SK-N-SH (cell line): Measurements from ENCODE around the gene NUSAP1. TPM values are rescaled to one million over a fixed set of nuclear protein-coding genes. Genes with fewer than 3 reads are reported as not detected.

Experiments
- CTCF ChIA-PET: fragments of 300-600, 350-600 bp; formaldehyde crosslinking; extraction: SDS; loops from one replicate; lab custom pipeline; 2021; lab: Yijun Ruan, JAX
- POLR2A ChIA-PET: fragments of 350-600 bp; sonication (Branson Sonifier 250); formaldehyde crosslinking; extraction: SDS; loops from one replicate; lab custom pipeline; 2020; ENCODE audit warnings: antibody characterized with exemption, inconsistent platforms; lab: Yijun Ruan, JAX
- DNase-seq: peaks from one replicate; pipeline ENCODE4 v3.0.0; 2012
- H2AFZ ChIP-seq: fragments of 200-600 bp; sonication (generic); 2 replicates; pipeline ENCODE4 v1.8.1; 2016; ENCODE audit warnings: antibody characterized with exemption, mild to moderate bottlenecking, low read depth
- H3F3A ChIP-seq: fragments of 200-600 bp; sonication (generic); replicated peaks from 2 replicates; pipeline ENCODE3; 2016; ENCODE audit warnings: antibody characterized with exemption, mild to moderate bottlenecking; ENCODE audit not compliant: insufficient read depth
- H3K27ac ChIP-seq, 2 experiments: fragments of 200-500 bp in 1 of 2; fragments of 200-600 bp in 1 of 2; sonication (Bioruptor generic) in 1 of 2; sonication (generic), shearing (Covaris generic) in 1 of 2; 2 replicates each; pipeline versions ENCODE4 v1.5.1 to v1.6.1; 2014 to 2016; ENCODE audit warnings: low read depth in 2 of 2, inconsistent platforms in 1 of 2, low read length in 1 of 2, mild to moderate bottlenecking in 1 of 2, mixed read lengths in 1 of 2
- H3K27me3 ChIP-seq: fragments of 200-600 bp; sonication (generic), shearing (Covaris generic); 2 replicates; pipeline ENCODE4 v1.6.1; 2016; ENCODE audit warnings: mixed run types; ENCODE audit not compliant: insufficient read depth
- H3K36me3 ChIP-seq, 2 experiments: fragments of 200-500 bp in 1 of 2; fragments of 200-600 bp in 1 of 2; sonication (Bioruptor generic) in 1 of 2; sonication (generic) in 1 of 2; replicated peaks in 1 of 2; 2 replicates each; pipeline versions ENCODE3 to v1.5.1; 2014 to 2016; ENCODE audit warnings: low read length in 1 of 2, mild to moderate bottlenecking in 1 of 2; ENCODE audit not compliant: insufficient read depth in 2 of 2, control insufficient read depth in 1 of 2
- H3K4me1 ChIP-seq, 2 experiments: fragments of 200-500 bp in 1 of 2; fragments of 200-600 bp in 1 of 2; sonication (Bioruptor generic) in 1 of 2; sonication (generic), shearing (Covaris generic) in 1 of 2; 2 replicates each; pipeline versions ENCODE4 v1.5.1 to v1.6.1; 2014 to 2016; ENCODE audit warnings: low read depth in 1 of 2, low read length in 1 of 2, mixed run types in 1 of 2; ENCODE audit not compliant: insufficient read depth in 2 of 2, control insufficient read depth in 1 of 2
- H3K4me2 ChIP-seq: fragments of 200-600 bp; sonication (generic), shearing (Covaris generic); 2 replicates; pipeline ENCODE4 v1.6.1; 2017; ENCODE audit warnings: mixed run types
- H3K4me3 ChIP-seq, 2 experiments: fragments of 200-500 bp in 1 of 2; fragments of 200-600 bp in 1 of 2; sonication (Bioruptor generic) in 1 of 2; sonication (generic), shearing (Covaris generic) in 1 of 2; 2 replicates each; pipeline versions ENCODE4 v1.5.1 to v1.8.1; 2014 to 2016; ENCODE audit warnings: low read depth in 2 of 2, inconsistent platforms in 1 of 2, low read length in 1 of 2, mild to moderate bottlenecking in 1 of 2, mixed read lengths in 1 of 2, moderate library complexity in 1 of 2
- H3K79me2 ChIP-seq: fragments of 200-600 bp; sonication (generic); 2 replicates; pipeline ENCODE4 v1.8.1; 2017; ENCODE audit warnings: mild to moderate bottlenecking; ENCODE audit not compliant: insufficient read depth
- H3K9ac ChIP-seq: fragments of 200-600 bp; sonication (generic); 2 replicates; pipeline ENCODE4 v1.6.1; 2017; ENCODE audit warnings: mixed run types
- H3K9me2 ChIP-seq: fragments of 200-600 bp; sonication (generic); 2 replicates; pipeline ENCODE4 v1.6.1; 2017; ENCODE audit warnings: mixed run types
- H3K9me3 ChIP-seq: fragments of 200-600 bp; sonication (generic); 2 replicates; pipeline ENCODE4 v1.6.1; 2017; ENCODE audit warnings: mixed run types, mild to moderate bottlenecking, moderate library complexity
- H4K20me1 ChIP-seq: fragments of 200-600 bp; sonication (generic); 2 replicates; pipeline ENCODE4 v1.6.1; 2017; ENCODE audit warnings: mild to moderate bottlenecking, mixed run types; ENCODE audit not compliant: insufficient read depth
- CHD2 ChIP-seq: fragments of 150-350 bp; IDR thresholded peaks from 2 replicates; pipeline ENCODE4 v1.6.1; 2018; ENCODE audit warnings: low read length; ENCODE audit not compliant: partially characterized antibody
- ELF1 ChIP-seq: IDR thresholded peaks from 2 replicates; pipeline ENCODE4 v1.4.0; 2012
- EP300 ChIP-seq, 2 experiments: IDR thresholded peaks; 2 replicates each; pipeline versions ENCODE4 v1.4.0 to v1.6.1; 2012; ENCODE audit warnings: borderline replicate concordance in 1 of 2, low read depth in 1 of 2, low read length in 1 of 2
- FOSL2 ChIP-seq: IDR thresholded peaks from 2 replicates; pipeline ENCODE4 v1.4.0; 2012; ENCODE audit warnings: low read depth, mild to moderate bottlenecking, moderate library complexity, borderline replicate concordance
- FOXJ3 ChIP-seq: sonication (generic); formaldehyde crosslinking; IDR thresholded peaks from 2 replicates; pipeline ENCODE4 v1.5.1; 2020; ENCODE audit warnings: mild to moderate bottlenecking, missing genetic modification reagents
- FOXM1 ChIP-seq: IDR thresholded peaks from 2 replicates; pipeline ENCODE4 v1.4.0; 2012; ENCODE audit warnings: low read depth, mild to moderate bottlenecking
- GABPA ChIP-seq: IDR thresholded peaks from 2 replicates; pipeline ENCODE4 v1.4.0; 2012; ENCODE audit warnings: low read depth, mild to moderate bottlenecking
- JUND ChIP-seq: IDR thresholded peaks from 2 replicates; pipeline ENCODE4 v1.4.0; 2012
- MAX ChIP-seq: IDR thresholded peaks from 2 replicates; pipeline ENCODE4 v1.4.0; 2012; ENCODE audit warnings: low read depth
- MXI1 ChIP-seq: IDR thresholded peaks from 2 replicates; pipeline ENCODE4 v1.6.1; 2012; ENCODE audit warnings: mild to moderate bottlenecking, low read depth, low read length, improper control_type of control experiment
- POLR2AphosphoS5 ChIP-seq: IDR thresholded peaks from 2 replicates; pipeline ENCODE4 v1.6.1; 2012; ENCODE audit warnings: low read depth, low read length
- RAD21 ChIP-seq: IDR thresholded peaks from 2 replicates; pipeline ENCODE4 v1.6.1; 2012; ENCODE audit warnings: mild to moderate bottlenecking, low read length
- RFX5 ChIP-seq: IDR thresholded peaks from 2 replicates; pipeline ENCODE4 v1.6.1; 2012; ENCODE audit warnings: mild to moderate bottlenecking, improper control_type of control experiment, low read length
- RXRA ChIP-seq: IDR thresholded peaks from 2 replicates; pipeline ENCODE4 v1.4.0; 2012; ENCODE audit warnings: low read depth, mild to moderate bottlenecking, borderline replicate concordance
- SMC3 ChIP-seq: IDR thresholded peaks from 2 replicates; pipeline ENCODE4 v1.6.1; 2012; ENCODE audit warnings: low read depth, low read length, improper control_type of control experiment
- TCF12 ChIP-seq: IDR thresholded peaks from 2 replicates; pipeline ENCODE4 v1.4.0; 2012
- USF1 ChIP-seq: IDR thresholded peaks from 2 replicates; pipeline ENCODE4 v1.4.0; 2012; ENCODE audit warnings: low read depth, borderline replicate concordance
- ZBTB33 ChIP-seq: IDR thresholded peaks from 2 replicates; pipeline ENCODE4 v1.4.0; 2012; ENCODE audit warnings: low read depth, borderline replicate concordance
- WGBS: methylation state at CpG from one replicate; pipeline ENCODE4 v1.1.6; 2017; ENCODE audit warnings: low lambda C conversion rate; 5-methylcytosine and 5-hydroxymethylcytosine counted together
- polyA plus RNA-seq, 3 experiments: library from polyadenylated mRNA; depleted of rRNA; stranded (reverse); fragments of >200 nt; gene quantifications; 2 replicates each; pipeline ENCODE4 v1.2.3, GENCODE V29; 2012

NUSAP1 gene
- polyA plus RNA-seq, 1 of the 3 experiments (the other 2 are of a cell fraction) = 41.1 TPM

- ChIA-PET CTCF (interaction anchor here (0.9 to 1.3 kb wide), 2 partner anchors 54 to 355 kb away, joined by 3 to 4 read pairs; partner anchors contain the start of gene CHP1), POLR2A (no interaction called here)
- Histone ChIP-seq H3K4me2 (peak overlapping the region; percentile 70), H3K9ac (peak overlapping the region; percentile 85), H2AFZ (no peak overlapping the region), H3K4me3 (peak overlapping the region; percentile 75 to 88; a peak in 3 of 4 replicates), H3K79me2 (peaks cover 51% of the 10 kb centered on the region), H3K27me3 (no peaks in the 10 kb centered on the region), H3F3A (peaks cover 21% of the 10 kb centered on the region), H4K20me1 (no peaks in the 10 kb centered on the region), H3K4me1 (peaks cover 6 to 7% of the 10 kb centered on the region in 2 experiments; a peak in 3 of 4 replicates), H3K9me2 (no peaks in the 10 kb centered on the region), H3K36me3 (peaks cover 30 to 43% of the 10 kb centered on the region in 2 experiments), H3K9me3 (no peaks in the 10 kb centered on the region), H3K27ac (peak overlapping the region in 1 of 2 experiments; percentile 65; a peak in 1 of 4 replicates)
- WGBS = 68% methylated on average over 7 of the region's 7 CpGs
- TF ChIP-seq RXRA (no peak), USF1 (no peak), MXI1 (no peak), EP300 (IDR thresholded peaks at IDR 0.05; ENCODE audit: borderline replicate concordance in 1 of 2, low read depth in 1 of 2, low read length in 1 of 2) (no peak), FOXJ3 (CRISPR knock-in tag) (no peak), ELF1 (no peak), CHD2 (no peak), MAX (no peak), POLR2AphosphoS5 (no peak), FOSL2 (no peak), ZBTB33 (no peak), SMC3 (no peak), GABPA (no peak), TCF12 (no peak), JUND (no peak), RFX5 (no peak), RAD21 (no peak), FOXM1 (no peak)
- no peak for DNase-seq
These were observed 47.4 kb upstream of the NUSAP1 start for GRCh38 chr15:41285285-41285684.
